Natural killer cell (primary cell): ENCODE results near the gene IPO8. TPM values are rescaled to one million over a fixed set of nuclear protein-coding genes. Genes with fewer than 3 reads are reported as not detected.

ENCODE experiments used
- ATAC-seq, 3 donors: fragments of 150-1000 bp in 2 of 3; fragments of 200-7000 bp in 1 of 3; cut with Tn5 transposase; 1 replicate in 1 of 3; 2 replicates in 2 of 3; pipeline ENCODE4 v1.10.0; 2021; ENCODE audit warnings: mild to moderate bottlenecking in 2 of 3, moderate library complexity in 2 of 3
- DNase-seq, 2 donors: peaks; one replicate each; pipeline versions ENCODE4 v3.0.0 to v3.0.0-alpha.2; 2013 to 2021; ENCODE audit warnings: mixed read lengths in 1 of 2
- H3K27ac ChIP-seq: one replicate; pipeline ENCODE4 v1.5.1; 2013; ENCODE audit warnings: mild to moderate bottlenecking, low read length
- H3K27me3 ChIP-seq: one replicate; pipeline ENCODE4 v1.6.1; 2013; ENCODE audit warnings: low read length; ENCODE audit not compliant: control insufficient read depth, insufficient read depth
- H3K36me3 ChIP-seq: one replicate; pipeline ENCODE4 v1.6.1; 2013; ENCODE audit warnings: low read length; ENCODE audit not compliant: control insufficient read depth, insufficient read depth
- H3K4me1 ChIP-seq: one replicate; pipeline ENCODE4 v1.6.1; 2013; ENCODE audit warnings: low read length; ENCODE audit not compliant: control insufficient read depth, insufficient read depth
- H3K4me3 ChIP-seq: one replicate; pipeline ENCODE4 v1.5.1; 2013; ENCODE audit warnings: low read length
- H3K9me3 ChIP-seq: one replicate; pipeline ENCODE4 v1.6.1; 2013; ENCODE audit warnings: low read length; ENCODE audit not compliant: control insufficient read depth, insufficient read depth
- H3K27ac Mint-ChIP-seq, 2 donors: one replicate each; pipeline ENCODE4 v1.8.0; 2022; ENCODE audit warnings: mild to moderate bottlenecking in 2 of 2, mixed read lengths in 2 of 2, moderate library complexity in 1 of 2
- H3K27me3 Mint-ChIP-seq, 2 donors: one replicate each; pipeline ENCODE4 v1.8.0; 2022; ENCODE audit warnings: low read depth in 2 of 2, mixed read lengths in 2 of 2
- H3K36me3 Mint-ChIP-seq: one replicate; pipeline ENCODE4 v1.8.0; 2022; ENCODE audit warnings: mixed read lengths
- H3K4me1 Mint-ChIP-seq, 2 donors: one replicate each; pipeline ENCODE4 v1.8.0; 2022; ENCODE audit warnings: mixed read lengths in 2 of 2
- H3K4me3 Mint-ChIP-seq: one replicate; pipeline ENCODE4 v1.8.0; 2022; ENCODE audit warnings: mild to moderate bottlenecking, moderate library complexity, mixed read lengths
- H3K9me3 Mint-ChIP-seq, 2 donors: one replicate each; pipeline ENCODE4 v1.8.0; 2022; ENCODE audit warnings: mixed read lengths in 2 of 2
- CTCF ChIP-seq: fragments of 200-600 bp; IDR thresholded peaks from one replicate; pipeline ENCODE4 v1.8.0; 2022; ENCODE audit warnings: antibody characterized with exemption
- WGBS: methylation state at CpG from one replicate; pipeline ENCODE4 v1.1.7; 2013; ENCODE audit warnings: missing lambda C conversion rate; ENCODE audit not compliant: insufficient coverage; 5-methylcytosine and 5-hydroxymethylcytosine counted together
- intact Hi-C: fragments of 100-400 bp; cut with micrococcal nuclease; formaldehyde crosslinking; loops from one replicate; pipeline ENCODE4 v1.14.2; 2022
- total RNA-seq, 4 donors: library from RNA; stranded (reverse); fragments of 120-200 nt in 1 of 4; gene quantifications; one replicate each; pipeline versions ENCODE4 v1.2.3 to v1.2.4, GENCODE V29; 2013 to 2022

Gene IPO8
- total RNA-seq, 3 donors from 2014 or later (not counting 1 experiment from before 2014, with no cell fraction given), result 42.6 to 54.8 (median 49.2) TPM

DNA sequence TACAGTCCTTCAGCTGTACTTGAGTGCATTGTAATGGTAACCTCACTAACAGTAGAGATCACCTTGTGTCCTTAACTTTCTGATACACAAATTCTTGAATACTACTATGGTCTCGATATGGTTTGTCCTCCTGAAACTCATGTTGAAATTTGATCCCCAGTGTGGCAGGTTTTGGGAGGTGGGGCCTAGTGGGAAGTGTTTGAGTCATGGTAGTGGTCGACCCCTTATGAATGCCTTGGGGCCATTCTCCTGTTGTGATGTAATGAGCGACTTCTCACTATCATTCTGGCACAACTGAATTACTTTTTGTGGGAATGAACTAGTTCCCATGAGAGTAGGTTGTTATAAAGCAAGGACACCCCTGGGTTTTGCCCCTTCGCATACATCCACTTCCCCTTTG, 52.3 kb downstream of the IPO8 start:
- H3K4me3 Mint-ChIP-seq, result no peak overlapping the region
- H3K4me1 Mint-ChIP-seq, result peaks cover 4 to 10% of the 10 kb centered on the region in 2 donors
- ATAC-seq, result no peak
- no peaks in the 10 kb centered on the region for H3K27me3 ChIP-seq
- no peaks in the 10 kb centered on the region for H3K9me3 ChIP-seq
- no peak for DNase-seq
- no peak overlapping the region for H3K4me3 ChIP-seq
- peak overlapping the region in 1 of 2 donors; percentile 16 for H3K27ac Mint-ChIP-seq
- peaks cover 23% of the 10 kb centered on the region for H3K36me3 ChIP-seq
- H3K27ac ChIP-seq, result no peak overlapping the region
- TF ChIP-seq CTCF, result no peak
- no peaks in the 10 kb centered on the region for H3K4me1 ChIP-seq
- intact Hi-C loops, result no loop called here
- no peaks in the 10 kb centered on the region for H3K27me3 Mint-ChIP-seq
- peaks cover 8% of the 10 kb centered on the region for H3K36me3 Mint-ChIP-seq
- no peaks in the 10 kb centered on the region for H3K9me3 Mint-ChIP-seq
- 100% methylated on average over 1 of the region's 4 CpGs for WGBS

DNA sequence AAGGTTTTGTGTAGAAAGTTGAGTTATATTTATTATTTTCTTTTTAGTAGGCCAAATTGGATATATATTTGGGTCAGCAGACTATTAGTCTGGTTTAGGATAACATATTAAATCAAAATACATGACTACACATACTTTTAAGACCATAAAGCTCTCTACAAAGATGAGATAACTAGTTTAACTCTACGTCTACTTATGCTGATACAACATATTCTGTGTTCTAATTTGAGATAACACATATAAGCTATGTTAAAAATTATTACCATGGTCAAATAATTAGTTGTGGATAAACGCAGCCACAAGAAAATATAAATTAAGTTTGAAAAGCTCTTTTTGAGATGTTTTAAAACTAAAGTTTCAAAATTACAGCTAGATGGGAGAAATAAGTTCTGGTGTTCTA, 55.3 kb downstream of the IPO8 start:
- Mint-ChIP-seq H3K4me1 (peaks cover 0 to 5% of the 10 kb centered on the region in 2 donors), H3K27ac (no peak overlapping the region), H3K36me3 (peaks cover 19% of the 10 kb centered on the region), H3K4me3 (no peak overlapping the region), H3K9me3 (no peaks in the 10 kb centered on the region), H3K27me3 (no peaks in the 10 kb centered on the region)
- ATAC-seq (no peak), DNase-seq (no peak)
- Histone ChIP-seq H3K9me3 (no peaks in the 10 kb centered on the region), H3K4me1 (no peaks in the 10 kb centered on the region), H3K4me3 (no peak overlapping the region), H3K27me3 (no peaks in the 10 kb centered on the region), H3K27ac (no peak overlapping the region), H3K36me3 (peaks cover 41% of the 10 kb centered on the region)
- 100% methylated on average over 1 of the region's 2 CpGs for WGBS
- no peak for TF ChIP-seq CTCF
- intact Hi-C loops, result no loop called here

GRCh38 chr12:30635385-30635784, 60.3 kb downstream of the IPO8 start:
- Mint-ChIP-seq H3K27me3 (no peaks in the 10 kb centered on the region), H3K4me3 (no peak overlapping the region), H3K4me1 (peaks cover 0 to 5% of the 10 kb centered on the region in 2 donors), H3K27ac (no peak overlapping the region), H3K36me3 (peaks cover 27% of the 10 kb centered on the region), H3K9me3 (no peaks in the 10 kb centered on the region)
- Histone ChIP-seq H3K36me3 (peaks cover 67% of the 10 kb centered on the region), H3K4me1 (no peaks in the 10 kb centered on the region), H3K27me3 (no peaks in the 10 kb centered on the region), H3K4me3 (no peak overlapping the region), H3K9me3 (no peaks in the 10 kb centered on the region), H3K27ac (no peak overlapping the region)
- ATAC-seq, result no peak
- DNase-seq, result no peak
- WGBS, result no CpG with 5 or more reads among the region's 2 CpGs
- TF ChIP-seq CTCF, result no peak
- intact Hi-C loops, result no loop called here

GRCh38 chr12:30631740-30632139, 63.9 kb downstream of the IPO8 start:
- Mint-ChIP-seq H3K27ac (no peak overlapping the region), H3K36me3 (peaks cover 22% of the 10 kb centered on the region), H3K27me3 (no peaks in the 10 kb centered on the region), H3K9me3 (no peaks in the 10 kb centered on the region), H3K4me3 (no peak overlapping the region), H3K4me1 (peaks cover 0 to 5% of the 10 kb centered on the region in 2 donors)
- TF ChIP-seq CTCF, result no peak
- ATAC-seq, result no peak
- no peaks in the 10 kb centered on the region for H3K4me1 ChIP-seq
- no peak for DNase-seq
- H3K36me3 ChIP-seq, result peaks cover 51% of the 10 kb centered on the region
- WGBS, result 92% methylated on average over 6 of the region's 6 CpGs
- no peak overlapping the region for H3K27ac ChIP-seq
- intact Hi-C loops, result no loop called here
- no peak overlapping the region for H3K4me3 ChIP-seq
- H3K9me3 ChIP-seq, result no peaks in the 10 kb centered on the region
- no peaks in the 10 kb centered on the region for H3K27me3 ChIP-seq
